Mammary epithelial cell (primary cell): ENCODE results near the gene KCNJ11.

Experiments
- CTCF ChIP-seq, 2 donors: IDR thresholded peaks in 1 of 2; conservative IDR thresholded peaks in 1 of 2; 2 replicates each; pipeline ENCODE4 v1.5.1; 2011 to 2012; ENCODE audit warnings: inconsistent platforms in 2 of 2, low read length in 2 of 2, mild to moderate bottlenecking in 2 of 2, control low read depth in 1 of 2, low read depth in 1 of 2; ENCODE audit not compliant: insufficient read depth in 1 of 2; ENCODE audit errors: extremely low read depth in 1 of 2
- EZH2 ChIP-seq: IDR thresholded peaks from 2 replicates; pipeline ENCODE4 v1.6.1; 2012; ENCODE audit warnings: low read length, inconsistent platforms, borderline replicate concordance

GRCh38 chr11:17402486-17402885 is 14.0 kb upstream of the KCNJ11 start:
- TF ChIP-seq EZH2 (no peak), CTCF (conservative IDR thresholded peaks at IDR 0.05 in 1 of 2, IDR thresholded peaks at IDR 0.05 in 1 of 2; ENCODE audit: extremely low read depth in 1 of 2, insufficient read depth in 1 of 2, low read depth in 1 of 2, low read length in 2 of 2) (no peak)
